ENCODE data around the gene SH3TC1. TPM values are rescaled to one million over a fixed set of nuclear protein-coding genes. Genes with fewer than 3 reads are reported as not detected.

Gene SH3TC1
- total and polyA plus RNA-seq, 2 of the 8 experiments (the other 6 are each of a cell fraction or from before 2014, with no cell fraction given) = 0.15 TPM; not detected in 1

DNA sequence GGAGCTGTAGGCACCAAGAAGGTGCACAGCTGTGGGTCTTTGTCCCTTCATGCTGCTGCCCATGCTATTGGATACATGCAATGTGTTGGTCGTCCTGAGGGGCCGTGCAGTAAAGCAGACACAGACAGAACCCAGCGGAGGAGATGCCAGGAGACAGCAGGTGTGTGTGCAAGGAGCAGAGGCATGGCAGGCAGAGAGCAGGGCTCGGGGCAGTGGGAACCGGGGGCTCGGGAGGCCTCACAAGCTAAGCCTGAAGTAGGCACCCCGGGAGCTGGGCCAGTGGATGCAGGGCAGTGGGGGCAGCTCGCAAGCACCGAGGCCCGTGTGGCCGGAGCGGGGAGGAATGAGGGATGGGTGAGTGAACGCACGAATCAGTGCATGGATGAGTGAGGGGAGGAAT is 83.7 kb downstream of the SH3TC1 start (continued):
- TF ChIP-seq ASH2L (IDR thresholded peaks at IDR 0.05; ENCODE audit: low read length) = no peak
